Measurements from ENCODE around the gene ABHD17A.

DNA sequence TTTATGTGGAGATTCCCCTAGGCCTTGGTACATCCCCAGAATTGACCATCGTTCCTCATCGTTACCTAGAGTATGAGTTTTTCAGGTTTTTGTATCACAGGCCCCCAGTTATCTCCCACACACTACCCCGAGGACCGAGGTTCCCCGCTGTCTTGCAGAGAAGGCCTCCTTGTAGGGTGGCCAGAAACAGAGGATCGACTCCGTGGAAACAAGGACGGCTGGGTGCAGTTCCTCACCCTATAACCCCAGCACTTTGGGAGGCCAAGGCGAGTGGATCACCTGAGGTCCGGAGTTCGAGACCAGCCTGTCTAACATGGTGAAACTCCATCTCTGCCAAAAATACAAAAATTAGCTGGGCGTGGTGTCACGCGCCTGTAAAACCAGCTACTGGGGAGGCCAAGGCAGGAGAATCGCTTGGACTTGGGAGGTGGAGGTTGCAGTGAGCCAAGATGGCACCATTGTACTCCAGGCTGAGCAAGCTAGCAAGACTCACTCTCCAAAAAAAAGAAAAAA is 20.6 kb upstream of the ABHD17A start:
- TF ChIP-seq, protein P1, sequence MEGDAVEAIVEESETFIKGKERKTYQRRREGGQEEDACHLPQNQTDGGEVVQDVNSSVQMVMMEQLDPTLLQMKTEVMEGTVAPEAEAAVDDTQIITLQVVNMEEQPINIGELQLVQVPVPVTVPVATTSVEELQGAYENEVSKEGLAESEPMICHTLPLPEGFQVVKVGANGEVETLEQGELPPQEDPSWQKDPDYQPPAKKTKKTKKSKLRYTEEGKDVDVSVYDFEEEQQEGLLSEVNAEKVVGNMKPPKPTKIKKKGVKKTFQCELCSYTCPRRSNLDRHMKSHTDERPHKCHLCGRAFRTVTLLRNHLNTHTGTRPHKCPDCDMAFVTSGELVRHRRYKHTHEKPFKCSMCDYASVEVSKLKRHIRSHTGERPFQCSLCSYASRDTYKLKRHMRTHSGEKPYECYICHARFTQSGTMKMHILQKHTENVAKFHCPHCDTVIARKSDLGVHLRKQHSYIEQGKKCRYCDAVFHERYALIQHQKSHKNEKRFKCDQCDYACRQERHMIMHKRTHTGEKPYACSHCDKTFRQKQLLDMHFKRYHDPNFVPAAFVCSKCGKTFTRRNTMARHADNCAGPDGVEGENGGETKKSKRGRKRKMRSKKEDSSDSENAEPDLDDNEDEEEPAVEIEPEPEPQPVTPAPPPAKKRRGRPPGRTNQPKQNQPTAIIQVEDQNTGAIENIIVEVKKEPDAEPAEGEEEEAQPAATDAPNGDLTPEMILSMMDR (conservative IDR thresholded peaks at IDR 0.05; ENCODE audit: low read depth, low read length): no peak
- no peak for TF ChIP-seq EZH2 (IDR thresholded peaks at IDR 0.05; ENCODE audit: low read length, unreplicated experiment)
- no peak for TF ChIP-seq EZH2phosphoT487 (IDR thresholded peaks at IDR 0.05; ENCODE audit: borderline replicate concordance, low read length)

All from PC-3 (cell line).